ENCODE measurements around the gene UQCRQ. TPM values are rescaled to one million over a fixed set of nuclear protein-coding genes. Genes with fewer than 3 reads are reported as not detected.

UQCRQ gene
- total and polyA plus RNA-seq, 2 of the 13 experiments (the other 11 are each of a cell fraction or from before 2014, with no cell fraction given) = 257 to 575 TPM

GRCh38 chr5:132867046-132867451, 607 bp downstream of the UQCRQ start (continued):
- TF ChIP-seq THAP9 (CRISPR knock-in tag; IDR thresholded peaks at IDR 0.05; ENCODE audit: borderline replicate concordance) (no peak), CCDC6 (CRISPR knock-in tag; IDR thresholded peaks at IDR 0.05) (no peak)

- ChIA-PET POLR2A (interaction anchor here (0.9 to 8.7 kb wide), 2 partner anchors 31 to 38 kb away, joined by 3 to 91 read pairs; partner anchors contain the start of gene SHROOM1), CTCF (ENCODE audit: low intra/inter-chr PET ratio, low total read pairs) (no interaction called here)
- Histone ChIP-seq H3K36me3 (replicated peaks in 1 of 2; ENCODE audit: control insufficient read depth in 1 of 2, insufficient read depth in 2 of 2, low read length in 2 of 2) (peaks cover 0 to 25% of the 10 kb centered on the region in 2 experiments; a peak in 3 of 5 replicates), H3K27me3 (ENCODE audit: control insufficient read depth in 1 of 2, insufficient read depth in 2 of 2, low read length in 2 of 2) (no peaks in the 10 kb centered on the region; a peak in 1 of 5 replicates), H3K4me3 (replicated peaks in 1 of 3; ENCODE audit: insufficient read depth in 1 of 3, low read depth in 2 of 3, low read length in 3 of 3) (no peak overlapping the region), H3K4me1 (ENCODE audit: insufficient read depth, low read length) (peaks cover 75% of the 10 kb centered on the region), H3K79me2 (ENCODE audit: insufficient read depth, low read length) (peaks cover 19% of the 10 kb centered on the region), H3K4me2 (ENCODE audit: low read depth, low read length) (no peak overlapping the region), H3K9me3 (ENCODE audit: low read length) (no peaks in the 10 kb centered on the region), H3K9ac (ENCODE audit: insufficient read depth, low read depth, low read length) (no peak overlapping the region), H3K27ac (ENCODE audit: extremely low read length, insufficient read depth, low read length) (peak overlapping the region; percentile 10), H4K20me1 (ENCODE audit: insufficient read depth, low read length) (no peaks in the 10 kb centered on the region), H2AFZ (ENCODE audit: low read length) (no peak overlapping the region)
- no peak for DNase-seq (ENCODE audit: low spot score)
- 95% methylated on average over 4 of the region's 4 CpGs for WGBS (ENCODE audit: low lambda C conversion rate)
- no peak for ATAC-seq
- in situ Hi-C loops (cut with HindIII; ENCODE audit: extremely low pct_ligation_motif_present, low pct_unique_long_range_greater_than_20kb) = no loop called here
- no peak for FAIRE-seq
- TF ChIP-seq ZNF138 (CRISPR knock-in tag; IDR thresholded peaks at IDR 0.05; ENCODE audit: low read depth) (no peak), ZNF572 (CRISPR knock-in tag; IDR thresholded peaks at IDR 0.05) (no peak), ZNF142 (CRISPR knock-in tag; IDR thresholded peaks at IDR 0.05) (no peak), POLR2A (IDR thresholded peaks at IDR 0.05; ENCODE audit: insufficient read depth in 1 of 2, low read depth in 2 of 2, low read length in 2 of 2) (peak in 1 of 2 experiments; percentile 8; a peak in 1 of 4 replicates), POLR2AphosphoS5 (IDR thresholded peaks at IDR 0.05; ENCODE audit: low read depth, low read length) (peak; percentile 8; the same call in 1 of the 2 replicates), THAP11 (CRISPR knock-in tag; IDR thresholded peaks at IDR 0.05) (no peak), ZNF513 (CRISPR knock-in tag; conservative IDR thresholded peaks at IDR 0.05) (no peak)
- intact Hi-C loops (cut with micrococcal nuclease; ENCODE audit: unreplicated experiment) = no loop called here
- BruUV-seq (replicated peaks) = no TSS peak
Measured at GRCh38 chr5:132868754-132869153, 2.3 kb downstream of the UQCRQ start.
